Neural cell (in vitro differentiated cells): ENCODE data around the gene NLGN4Y.

Source experiments
- EZH2 ChIP-seq: fragments of 200-600, 300-800 bp; shearing (Covaris generic), sonication (generic); IDR thresholded peaks from 2 replicates; pipeline ENCODE4 v1.6.1; 2014; ENCODE audit warnings: antibody characterized with exemption, low read length, borderline replicate concordance, mild to moderate bottlenecking; ENCODE audit not compliant: insufficient read depth, poor library complexity, severe bottlenecking
- POLR2AphosphoS5 ChIP-seq: IDR thresholded peaks from 2 replicates; pipeline ENCODE4 v1.6.1; 2012
- SMC3 ChIP-seq: fragments of 450-650 bp; conservative IDR thresholded peaks from 2 replicates; pipeline ENCODE4 v1.6.1; 2014; ENCODE audit warnings: antibody characterized with exemption, mild to moderate bottlenecking, moderate library complexity; ENCODE audit not compliant: poor library complexity

- no peak for TF ChIP-seq SMC3
- no peak for TF ChIP-seq POLR2AphosphoS5
- TF ChIP-seq EZH2: no peak
Observed at GRCh38 chrY:14824583-14824982, 300.3 kb downstream of the NLGN4Y start.
